GM12891 (cell line): ENCODE data around the gene HEATR9.

Source experiments
- PAX5 ChIP-seq: IDR thresholded peaks from 2 replicates; pipeline ENCODE4 v1.6.1; 2011; ENCODE audit warnings: low read length, moderate library complexity, mild to moderate bottlenecking; ENCODE audit not compliant: insufficient read depth, severe bottlenecking
- POLR2A ChIP-seq: IDR thresholded peaks from 2 replicates; pipeline ENCODE4 v1.6.1; 2011; ENCODE audit warnings: low read depth, low read length, control low read depth
- POLR2AphosphoS5 ChIP-seq: IDR thresholded peaks from 2 replicates; pipeline ENCODE4 v1.6.1; 2011; ENCODE audit warnings: low read depth, low read length, control low read depth
- POU2F2 ChIP-seq: IDR thresholded peaks from 2 replicates; pipeline ENCODE4 v1.6.1; 2011; ENCODE audit warnings: low read depth, mild to moderate bottlenecking, control low read depth, low read length, moderate library complexity
- SPI1 ChIP-seq: IDR thresholded peaks from 2 replicates; pipeline ENCODE4 v1.6.1; 2011; ENCODE audit warnings: low read depth, low read length, control low read depth
- TAF1 ChIP-seq: IDR thresholded peaks from 2 replicates; pipeline ENCODE4 v1.6.1; 2011; ENCODE audit warnings: low read depth, low read length, control low read depth

- TF ChIP-seq POLR2AphosphoS5, result no peak
- no peak for TF ChIP-seq POLR2A
- TF ChIP-seq TAF1, result no peak
- no peak for TF ChIP-seq SPI1
- TF ChIP-seq PAX5, result no peak
- no peak for TF ChIP-seq POU2F2
Observed at GRCh38 chr17:35841505-35841904, 27.2 kb downstream of the HEATR9 start.
